BLaER1 (cell line): ENCODE results near the gene NPC1L1.
A peak's percentile ranks its signal among the peaks of the same experiment; 100 is the strongest.

Experiments used
- H3K27ac ChIP-seq: shearing (Covaris generic); formaldehyde crosslinking; 2 replicates; pipeline ENCODE4 v1.8.1; 2022
- H3K27me3 ChIP-seq: shearing (Covaris generic); formaldehyde crosslinking; 2 replicates; pipeline ENCODE4 v1.8.1; 2022
- H3K36me3 ChIP-seq: shearing (Covaris generic); formaldehyde crosslinking; 2 replicates; pipeline ENCODE4 v1.8.1; 2022
- H3K4me1 ChIP-seq: shearing (Covaris generic); formaldehyde crosslinking; 2 replicates; pipeline ENCODE4 v1.8.1; 2022
- H3K4me2 ChIP-seq: shearing (Covaris generic); formaldehyde crosslinking; 2 replicates; pipeline ENCODE4 v1.8.1; 2022
- H3K4me3 ChIP-seq: shearing (Covaris generic); formaldehyde crosslinking; 2 replicates; pipeline ENCODE4 v1.8.1; 2022
- H3K9ac ChIP-seq: shearing (Covaris generic); formaldehyde crosslinking; 2 replicates; pipeline ENCODE4 v1.8.1; 2022
- H3K9me3 ChIP-seq: shearing (Covaris generic); formaldehyde crosslinking; 2 replicates; pipeline ENCODE4 v1.8.1; 2022
- H4K20me1 ChIP-seq: shearing (Covaris generic); formaldehyde crosslinking; 2 replicates; pipeline ENCODE4 v1.8.1; 2022
- Cebpa-rat ChIP-seq: shearing (Covaris generic); IDR thresholded peaks from 2 replicates; pipeline ENCODE4 v1.8.1; 2022

The NPC1L1 gene

GRCh38 chr7:44541028-44541869, at the start of gene NPC1L1:
NPC1L1 (minus strand) TSS chr7:44541330; CDS start chr7:44541259, 71 bp downstream.
- Histone ChIP-seq H3K36me3 (no peaks in the 10 kb centered on the region), H3K27ac (no peak within 1 kb of the TSS), H3K4me2 (no peak within 1 kb of the TSS), H4K20me1 (no peaks in the 10 kb centered on the region), H3K4me3 (no peak within 1 kb of the TSS), H3K27me3 (no peaks in the 10 kb centered on the region), H3K4me1 (no peaks in the 10 kb centered on the region), H3K9ac (no peak within 1 kb of the TSS), H3K9me3 (no peaks in the 10 kb centered on the region)
- TF ChIP-seq Cebpa-rat, result no peak

GRCh38 chr7:44590910-44591309, 49.8 kb upstream of the NPC1L1 start:
- no peak overlapping the region for H3K4me2 ChIP-seq
- peaks cover 11% of the 10 kb centered on the region for H3K4me1 ChIP-seq
- H3K27me3 ChIP-seq, result no peaks in the 10 kb centered on the region
- H4K20me1 ChIP-seq, result no peaks in the 10 kb centered on the region
- no peak overlapping the region for H3K27ac ChIP-seq
- H3K9ac ChIP-seq, result no peak overlapping the region
- no peak for TF ChIP-seq Cebpa-rat
- H3K4me3 ChIP-seq, result no peak overlapping the region
- no peaks in the 10 kb centered on the region for H3K9me3 ChIP-seq
- no peaks in the 10 kb centered on the region for H3K36me3 ChIP-seq

- Histone ChIP-seq H3K27me3 (no peaks in the 10 kb centered on the region), H3K4me3 (no peak overlapping the region), H3K9me3 (no peaks in the 10 kb centered on the region), H3K9ac (no peak overlapping the region), H3K27ac (no peak overlapping the region), H3K4me2 (no peak overlapping the region), H3K4me1 (peaks cover 5% of the 10 kb centered on the region; the same call in 1 of the 2 replicates), H3K36me3 (no peaks in the 10 kb centered on the region), H4K20me1 (no peaks in the 10 kb centered on the region)
- TF ChIP-seq Cebpa-rat, result no peak
Measured at GRCh38 chr7:44587843-44588711, 46.9 kb upstream of the NPC1L1 start.

GRCh38 chr7:44583146-44583865, 42.2 kb upstream of the NPC1L1 start:
- H3K4me3 ChIP-seq, result no peak overlapping the region
- H4K20me1 ChIP-seq, result peaks cover 20% of the 10 kb centered on the region; the same call in 1 of the 2 replicates
- peaks cover 29% of the 10 kb centered on the region for H3K4me1 ChIP-seq
- H3K9me3 ChIP-seq, result no peaks in the 10 kb centered on the region
- TF ChIP-seq Cebpa-rat, result no peak
- peaks cover 28% of the 10 kb centered on the region for H3K36me3 ChIP-seq
- no peak overlapping the region for H3K27ac ChIP-seq
- peak overlapping the region; percentile 89 for H3K4me2 ChIP-seq
- peak overlapping the region; percentile 95; the same call in 1 of the 2 replicates for H3K9ac ChIP-seq
- no peaks in the 10 kb centered on the region for H3K27me3 ChIP-seq

DNA sequence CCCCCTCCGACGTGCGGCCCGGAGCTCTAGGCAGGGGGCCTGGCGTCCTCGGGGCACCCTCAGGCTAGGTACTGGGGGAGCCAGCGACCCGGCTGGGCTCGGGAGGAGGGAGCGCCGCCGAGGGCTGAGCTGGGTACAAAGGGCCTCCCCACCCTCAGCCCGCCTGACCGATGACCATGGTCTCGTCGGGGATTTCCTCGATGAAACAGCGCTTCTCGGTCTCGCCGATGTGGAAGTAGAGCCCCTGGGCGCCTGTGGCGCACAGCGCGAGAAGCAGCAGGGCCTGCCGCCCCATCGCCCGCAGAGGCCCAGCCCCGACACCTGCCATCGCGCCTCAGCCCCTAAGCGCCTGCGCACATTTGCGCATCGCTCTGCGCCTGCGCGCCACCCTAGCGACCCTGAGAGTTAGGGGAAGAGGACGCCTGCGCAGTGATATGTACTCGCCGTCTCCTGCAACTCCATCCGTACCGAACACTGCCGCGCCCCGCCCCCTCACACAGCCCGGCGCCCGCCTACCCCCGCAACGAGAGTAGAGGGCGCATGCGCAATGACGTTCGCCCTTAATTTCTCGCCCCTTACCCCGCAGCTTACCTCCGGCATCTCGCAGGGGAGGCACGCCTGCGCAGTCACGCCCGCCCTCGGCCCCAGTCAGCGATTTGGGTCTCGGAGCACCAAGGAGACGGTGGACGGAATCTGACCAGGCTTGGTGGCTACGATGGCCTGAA, 40.9 kb upstream of the NPC1L1 start, which contains the start of gene TMED4:
TSS of gene TMED4 (minus strand) at position 353 of the 725 bp plus-strand sequence. CDS start at position 328, 25 bp downstream.
- peaks cover 40% of the 10 kb centered on the region for H3K36me3 ChIP-seq
- H3K4me2 ChIP-seq, result peak within 1 kb of the TSS; percentile 93
- H3K9ac ChIP-seq, result peak within 1 kb of the TSS; percentile 95
- peak within 1 kb of the TSS; percentile 81 for H3K4me3 ChIP-seq
- H3K9me3 ChIP-seq, result no peaks in the 10 kb centered on the region
- H4K20me1 ChIP-seq, result peaks cover 20% of the 10 kb centered on the region; the same call in 1 of the 2 replicates
- peaks cover 27% of the 10 kb centered on the region for H3K4me1 ChIP-seq
- H3K27me3 ChIP-seq, result no peaks in the 10 kb centered on the region
- H3K27ac ChIP-seq, result peak within 1 kb of the TSS; percentile 94
- no peak for TF ChIP-seq Cebpa-rat

GRCh38 chr7:44580945-44581878, 40.1 kb upstream of the NPC1L1 start:
- Histone ChIP-seq H3K36me3 (peaks cover 48% of the 10 kb centered on the region), H3K4me3 (peak overlapping the region; percentile 81), H3K9me3 (no peaks in the 10 kb centered on the region), H3K9ac (peak overlapping the region; percentile 95), H3K27me3 (no peaks in the 10 kb centered on the region), H3K27ac (peak overlapping the region; percentile 94), H3K4me2 (peak overlapping the region; percentile 93), H3K4me1 (peaks cover 27% of the 10 kb centered on the region), H4K20me1 (peaks cover 20% of the 10 kb centered on the region; the same call in 1 of the 2 replicates)
- TF ChIP-seq Cebpa-rat, result no peak

DNA sequence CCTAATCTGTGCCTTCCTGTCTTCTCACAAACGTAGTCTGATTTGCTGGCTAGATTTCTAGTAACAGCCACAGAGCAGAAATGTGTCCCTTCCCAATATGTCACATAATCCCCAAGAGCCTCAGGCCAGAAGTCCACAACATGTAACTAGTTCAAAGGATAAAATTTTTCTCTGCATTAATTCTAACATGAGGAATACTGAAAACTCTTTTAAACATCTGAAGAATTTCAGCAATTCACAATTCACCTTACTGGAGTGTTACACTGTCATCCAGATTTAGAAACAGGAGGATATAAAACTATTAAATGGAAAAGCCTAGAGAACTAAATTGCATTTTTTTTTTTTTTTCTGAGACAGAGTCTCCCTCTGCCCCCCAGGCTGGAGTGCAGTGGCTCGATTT, 35.1 kb upstream of the NPC1L1 start:
- no peaks in the 10 kb centered on the region for H3K27me3 ChIP-seq
- peaks cover 80% of the 10 kb centered on the region for H3K36me3 ChIP-seq
- peaks cover 32% of the 10 kb centered on the region; the same call in 1 of the 2 replicates for H4K20me1 ChIP-seq
- H3K4me1 ChIP-seq, result peaks cover 45% of the 10 kb centered on the region
- H3K4me3 ChIP-seq, result no peak overlapping the region
- H3K9me3 ChIP-seq, result no peaks in the 10 kb centered on the region
- TF ChIP-seq Cebpa-rat, result no peak
- no peak overlapping the region for H3K9ac ChIP-seq
- H3K4me2 ChIP-seq, result no peak overlapping the region
- H3K27ac ChIP-seq, result no peak overlapping the region

DNA sequence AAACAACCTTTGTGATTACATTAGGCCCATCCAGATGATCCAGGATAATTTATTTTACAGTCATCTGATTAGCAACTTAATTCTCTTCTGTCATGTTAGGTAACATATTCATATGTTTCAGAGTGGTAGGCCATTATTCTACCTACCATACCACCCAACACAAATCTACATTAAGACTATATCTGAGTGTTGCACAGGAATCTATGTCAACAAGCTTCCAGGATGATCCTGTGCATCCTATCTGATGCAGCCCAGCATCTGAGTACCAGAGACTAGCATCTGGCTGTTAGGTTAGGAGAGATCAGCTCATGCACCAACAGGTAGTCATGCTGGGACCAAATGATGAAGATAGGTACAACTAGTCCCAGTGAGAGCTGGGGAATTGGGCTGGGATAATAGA, 33.9 kb upstream of the NPC1L1 start:
- peak overlapping the region; percentile 97 for H3K4me2 ChIP-seq
- H4K20me1 ChIP-seq, result peaks cover 28% of the 10 kb centered on the region; the same call in 1 of the 2 replicates
- H3K9me3 ChIP-seq, result no peaks in the 10 kb centered on the region
- H3K4me1 ChIP-seq, result peaks cover 33% of the 10 kb centered on the region
- no peaks in the 10 kb centered on the region for H3K27me3 ChIP-seq
- H3K9ac ChIP-seq, result peak overlapping the region; percentile 98; the same call in 1 of the 2 replicates
- no peak for TF ChIP-seq Cebpa-rat
- H3K27ac ChIP-seq, result 0 out of 2 replicates have a peak overlapping the region, but pooled peaks have one; percentile 97
- H3K4me3 ChIP-seq, result peak overlapping the region; percentile 98
- peaks cover 81% of the 10 kb centered on the region for H3K36me3 ChIP-seq
